Activated T-cell treated with anti-CD3 and anti-CD28 coated beads, Interleukin-2, amount 50 U/mL, for 72 hours (primary cell): ENCODE data around the gene CYP2A6. TPM values are rescaled to one million over a fixed set of nuclear protein-coding genes. Genes with fewer than 3 reads are reported as not detected.

Experiments used
- ATAC-seq, 2 donors: fragments of 150-1000 bp; cut with Tn5 transposase; replicated peaks in 1 of 2; 2 replicates each; pipeline ENCODE4 v1.10.0; 2021; ENCODE audit warnings: moderate library complexity in 2 of 2, mild to moderate bottlenecking in 1 of 2
- DNase-seq, 2 donors: peaks; one replicate each; pipeline ENCODE4 v3.0.0; 2021 to 2022; ENCODE audit warnings: mixed read lengths in 1 of 2
- H3K27ac Mint-ChIP-seq: one replicate; pipeline ENCODE4 v1.8.0; 2022; ENCODE audit warnings: mild to moderate bottlenecking, moderate library complexity, mixed read lengths
- H3K27me3 Mint-ChIP-seq: one replicate; pipeline ENCODE4 v1.8.0; 2022; ENCODE audit warnings: low read depth, mixed read lengths
- H3K36me3 Mint-ChIP-seq, 2 donors: one replicate each; pipeline ENCODE4 v1.8.0; 2022; ENCODE audit warnings: mixed read lengths in 2 of 2, mild to moderate bottlenecking in 1 of 2; ENCODE audit not compliant: insufficient read depth in 2 of 2
- H3K4me1 Mint-ChIP-seq: one replicate; pipeline ENCODE4 v1.8.0; 2022; ENCODE audit warnings: low read depth, mixed read lengths
- H3K4me3 Mint-ChIP-seq, 2 donors: one replicate each; pipeline ENCODE4 v1.8.0; 2022; ENCODE audit warnings: mild to moderate bottlenecking in 2 of 2, mixed read lengths in 2 of 2, moderate library complexity in 2 of 2
- H3K9me3 Mint-ChIP-seq, 2 donors: one replicate each; pipeline ENCODE4 v1.8.0; 2022; ENCODE audit warnings: mixed read lengths in 2 of 2
- total RNA-seq, 2 donors: library from RNA; stranded (reverse); gene quantifications; one replicate each; pipeline ENCODE4 v1.2.3, GENCODE V29; 2022

CYP2A6 gene
- total RNA-seq, 2 donors from 2014 or later = not detected

DNA sequence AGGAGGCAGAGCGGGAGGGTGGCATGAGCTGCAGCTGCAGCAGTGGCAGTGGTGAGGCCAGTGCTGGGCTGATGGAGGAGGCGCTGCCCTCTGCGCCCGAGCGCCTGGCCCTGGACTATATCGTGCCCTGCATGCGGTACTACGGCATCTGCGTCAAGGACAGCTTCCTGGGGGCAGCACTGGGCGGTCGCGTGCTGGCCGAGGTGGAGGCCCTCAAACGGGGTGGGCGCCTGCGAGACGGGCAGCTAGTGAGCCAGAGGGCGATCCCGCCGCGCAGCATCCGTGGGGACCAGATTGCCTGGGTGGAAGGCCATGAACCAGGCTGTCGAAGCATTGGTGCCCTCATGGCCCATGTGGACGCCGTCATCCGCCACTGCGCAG, 49.3 kb downstream of the CYP2A6 start:
- Mint-ChIP-seq H3K9me3 (no peaks in the 10 kb centered on the region), H3K36me3 (peaks cover 6 to 17% of the 10 kb centered on the region in 2 donors), H3K4me1 (peaks cover 89% of the 10 kb centered on the region), H3K4me3 (peak overlapping the region; percentile 95 to 99), H3K27me3 (no peaks in the 10 kb centered on the region), H3K27ac (no peak overlapping the region)
- ATAC-seq (no peak), DNase-seq (no peak)

- DNase-seq = no peak
- peaks cover 6 to 17% of the 10 kb centered on the region in 2 donors for H3K36me3 Mint-ChIP-seq
- no peaks in the 10 kb centered on the region for H3K9me3 Mint-ChIP-seq
- no peak for ATAC-seq
- peak overlapping the region; percentile 94 for H3K27ac Mint-ChIP-seq
- no peaks in the 10 kb centered on the region for H3K27me3 Mint-ChIP-seq
- H3K4me1 Mint-ChIP-seq = peaks cover 84% of the 10 kb centered on the region
- peak overlapping the region; percentile 95 to 99 for H3K4me3 Mint-ChIP-seq
Measured at GRCh38 chr19:40800339-40800996, 49.8 kb downstream of the CYP2A6 start.

- Mint-ChIP-seq H3K9me3 (no peaks in the 10 kb centered on the region), H3K36me3 (peaks cover 6 to 17% of the 10 kb centered on the region in 2 donors), H3K27me3 (no peaks in the 10 kb centered on the region), H3K4me3 (peak overlapping the region; percentile 95 to 99), H3K4me1 (peaks cover 77% of the 10 kb centered on the region), H3K27ac (peak overlapping the region; percentile 94)
- ATAC-seq (peak in 1 of 2 donors; percentile 4), DNase-seq (peak; percentile 58 to 65)
Measured at GRCh38 chr19:40799558-40800338, 50.5 kb downstream of the CYP2A6 start.

DNA sequence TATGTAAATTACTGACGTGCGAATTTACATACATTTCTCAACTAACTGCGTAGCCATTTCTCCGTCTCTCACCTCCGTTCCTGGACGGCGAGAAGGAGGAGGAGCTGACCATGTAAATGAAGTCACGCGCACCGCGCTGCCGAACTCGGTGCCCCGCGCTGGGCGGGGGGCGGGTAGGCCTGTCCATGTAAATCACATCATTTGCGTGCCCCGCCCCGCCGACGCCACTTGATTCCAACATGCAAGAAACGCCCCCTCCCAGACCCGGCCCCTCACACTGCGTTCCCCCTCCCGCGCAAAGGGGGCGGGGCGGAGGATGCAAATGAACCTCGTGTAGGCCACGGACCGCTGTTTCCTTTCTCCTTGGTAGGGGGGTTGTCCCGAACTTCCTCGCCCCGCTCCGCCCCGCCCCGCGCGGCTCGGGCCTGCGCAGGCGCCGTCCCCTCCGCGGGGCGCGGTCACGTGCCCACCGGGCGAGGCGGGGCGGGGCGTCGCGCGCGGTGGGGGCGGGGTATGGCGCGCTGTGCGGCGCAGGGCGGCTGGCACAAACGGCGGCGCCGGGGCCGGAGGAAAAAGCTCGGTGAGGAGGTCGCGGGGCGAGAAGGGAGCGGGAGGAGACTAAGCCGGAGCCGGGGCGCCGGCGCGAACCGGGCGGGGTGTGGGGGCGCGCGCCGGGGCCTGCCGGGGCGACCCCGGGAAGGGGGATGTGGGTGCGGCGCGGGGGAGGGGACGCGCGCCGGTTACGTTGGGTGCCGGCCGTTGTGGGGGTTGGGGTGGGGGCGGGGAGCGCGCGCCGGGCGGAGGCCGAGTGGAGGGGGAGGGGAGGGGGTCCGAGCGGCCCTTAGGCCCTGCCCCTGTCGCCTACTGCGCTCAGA, 51.3 kb downstream of the CYP2A6 start, which contains the start of gene EGLN2:
TSS of gene EGLN2 (plus strand) at position 509 of the 875 bp plus-strand sequence. CDS start 1,382 bp downstream, outside the sequence.
- Mint-ChIP-seq H3K9me3 (no peaks in the 10 kb centered on the region), H3K27ac (peak within 1 kb of the TSS; percentile 98), H3K36me3 (peaks cover 6 to 14% of the 10 kb centered on the region in 2 donors), H3K27me3 (no peaks in the 10 kb centered on the region), H3K4me1 (peaks cover 68% of the 10 kb centered on the region), H3K4me3 (peak within 1 kb of the TSS; percentile 99)
- peak; percentile 84 to 87 for ATAC-seq
- peak; percentile 100 for DNase-seq

- peak overlapping the region; percentile 98 for H3K27ac Mint-ChIP-seq
- peak; percentile 79 to 82 for DNase-seq
Measured at GRCh38 chr19:40797963-40798682, 52.1 kb downstream of the CYP2A6 start.

GRCh38 chr19:40797166-40797962, 52.9 kb downstream of the CYP2A6 start:
- H3K4me3 Mint-ChIP-seq = peak overlapping the region; percentile 99
- no peaks in the 10 kb centered on the region for H3K9me3 Mint-ChIP-seq
- H3K27ac Mint-ChIP-seq = peak overlapping the region; percentile 98
- H3K36me3 Mint-ChIP-seq = peaks cover 6 to 14% of the 10 kb centered on the region in 2 donors
- DNase-seq (no peak), ATAC-seq (no peak)
- no peaks in the 10 kb centered on the region for H3K27me3 Mint-ChIP-seq
- peaks cover 63% of the 10 kb centered on the region for H3K4me1 Mint-ChIP-seq

More at GRCh38 chr19:40797963-40798682, 52.1 kb downstream of the CYP2A6 start:
- Mint-ChIP-seq H3K27me3 (no peaks in the 10 kb centered on the region), H3K9me3 (no peaks in the 10 kb centered on the region), H3K4me3 (peak overlapping the region; percentile 99), H3K4me1 (peaks cover 63% of the 10 kb centered on the region), H3K36me3 (peaks cover 6 to 14% of the 10 kb centered on the region in 2 donors)
- ATAC-seq = peak; percentile 49 to 58

Other genes with a start within 250 kb of the CYP2A6 start
- gene LTBP4, start 249.1 kb downstream of the CYP2A6 start, total RNA-seq = 100 to 1,000 TPM; 164 to 195 TPM
- 10 to 100 TPM; 16.1 to 18.6 TPM for gene NUMBL, start 159.8 kb downstream of the CYP2A6 start, total RNA-seq
- gene COQ8B, start 133.6 kb downstream of the CYP2A6 start, total RNA-seq = 10 to 100 TPM; 45.4 to 58.6 TPM
- 10 to 100 TPM; 14.4 to 15.1 TPM for gene ITPKC, start 133.3 kb downstream of the CYP2A6 start, total RNA-seq
- 10 to 100 TPM; 32.8 to 45.1 TPM for gene ACTMAP, start 100.0 kb downstream of the CYP2A6 start, total RNA-seq
- 100 to 1,000 TPM; 201 to 290 TPM for gene SNRPA, start 99.2 kb downstream of the CYP2A6 start, total RNA-seq
- gene MIA, start 74.9 kb downstream of the CYP2A6 start, total RNA-seq = 1 to 10 TPM in 1 of 2 donors, under 1 TPM in 1; 0.97 to 1.1 TPM
- gene RAB4B, start 72.2 kb downstream of the CYP2A6 start, total RNA-seq = 10 to 100 TPM; 44.4 to 45.7 TPM
- 10 to 100 TPM; 90.5 to 91.8 TPM for gene EGLN2, start 51.3 kb downstream of the CYP2A6 start, total RNA-seq
- gene CYP2A7, start 31.8 kb upstream of the CYP2A6 start, total RNA-seq = not detected
- gene CYP2B6, start 140.8 kb upstream of the CYP2A6 start, total RNA-seq = not detected
- not detected for gene CYP2A13, start 238.0 kb upstream of the CYP2A6 start, total RNA-seq